Ishikawa (cell line): Measurements from ENCODE around the gene NEDD4L.

Source experiments
- CEBPB ChIP-seq: IDR thresholded peaks from 2 replicates; pipeline ENCODE4 v1.6.1; 2012
- CREB1 ChIP-seq: IDR thresholded peaks from 2 replicates; pipeline ENCODE4 v1.6.1; 2012; ENCODE audit warnings: low read depth
- EGR1 ChIP-seq: IDR thresholded peaks from 2 replicates; pipeline ENCODE4 v1.6.1; 2012
- EP300 ChIP-seq: IDR thresholded peaks from 2 replicates; pipeline ENCODE4 v1.6.1; 2012; ENCODE audit warnings: borderline replicate concordance
- FOXM1 ChIP-seq: IDR thresholded peaks from 2 replicates; pipeline ENCODE4 v1.6.1; 2012; ENCODE audit warnings: low read depth, borderline replicate concordance
- MAX ChIP-seq: IDR thresholded peaks from 2 replicates; pipeline ENCODE4 v1.6.1; 2012
- NFIC ChIP-seq: IDR thresholded peaks from 2 replicates; pipeline ENCODE4 v1.6.1; 2012
- RAD21 ChIP-seq: IDR thresholded peaks from 2 replicates; pipeline ENCODE4 v1.6.1; 2012; ENCODE audit warnings: low read depth
- REST ChIP-seq: IDR thresholded peaks from 2 replicates; pipeline ENCODE4 v1.6.1; 2012; ENCODE audit warnings: low read depth, mild to moderate bottlenecking
- TAF1 ChIP-seq: IDR thresholded peaks from 2 replicates; pipeline ENCODE4 v1.6.1; 2012; ENCODE audit warnings: low read depth, mild to moderate bottlenecking
- TCF12 ChIP-seq: IDR thresholded peaks from 2 replicates; pipeline ENCODE4 v1.6.1; 2012; ENCODE audit warnings: low read depth
- TEAD4 ChIP-seq: IDR thresholded peaks from 2 replicates; pipeline ENCODE4 v1.6.1; 2012
- USF1 ChIP-seq: IDR thresholded peaks from 2 replicates; pipeline ENCODE4 v1.6.1; 2012
- YY1 ChIP-seq: IDR thresholded peaks from 2 replicates; pipeline ENCODE4 v1.6.1; 2012; ENCODE audit warnings: low read depth
- ZBTB7A ChIP-seq: IDR thresholded peaks from 2 replicates; pipeline ENCODE4 v1.6.1; 2012; ENCODE audit warnings: low read depth

The NEDD4L gene

GRCh38 chr18:58403799-58404455, 359.9 kb downstream of the NEDD4L start:
- TF ChIP-seq RAD21 (no peak), FOXM1 (no peak), MAX (no peak), CEBPB (no peak), EGR1 (no peak), TAF1 (no peak), REST (no peak), NFIC (no peak), YY1 (no peak), TCF12 (no peak), USF1 (no peak), CREB1 (no peak), ZBTB7A (no peak), TEAD4 (no peak), EP300 (no peak)

- TF ChIP-seq MAX, result no peak
- no peak for TF ChIP-seq EP300
- TF ChIP-seq FOXM1, result no peak
- no peak for TF ChIP-seq EGR1
- no peak for TF ChIP-seq YY1
- no peak for TF ChIP-seq USF1
- TF ChIP-seq CEBPB, result no peak
- TF ChIP-seq TAF1, result no peak
- TF ChIP-seq TEAD4, result no peak
- TF ChIP-seq ZBTB7A, result no peak
- TF ChIP-seq RAD21, result no peak
- TF ChIP-seq REST, result no peak
- no peak for TF ChIP-seq NFIC
- TF ChIP-seq CREB1, result no peak
Measured at GRCh38 chr18:58405107-58405898, 361.3 kb downstream of the NEDD4L start.

GRCh38 chr18:58407263-58407648, 363.2 kb downstream of the NEDD4L start:
- TF ChIP-seq CREB1 (no peak), EP300 (no peak), USF1 (no peak)

GRCh38 chr18:58407649-58408407, 363.8 kb downstream of the NEDD4L start:
- no peak for TF ChIP-seq EP300
- TF ChIP-seq YY1, result no peak
- TF ChIP-seq EGR1, result no peak
- TF ChIP-seq TEAD4, result no peak
- no peak for TF ChIP-seq REST
- no peak for TF ChIP-seq TAF1
- no peak for TF ChIP-seq USF1
- TF ChIP-seq CREB1, result no peak
- no peak for TF ChIP-seq CEBPB
- TF ChIP-seq MAX, result no peak
